Peyer's patch (tissue), 4 donors: ENCODE results near the gene SH3TC2.

Experiments
- POLR2A ChIP-seq, 2 donors: fragments of 450-650 bp; IDR thresholded peaks; one replicate each; pipeline ENCODE4 v1.5.1; 2017; ENCODE audit warnings: antibody characterized with exemption in 2 of 2, mild to moderate bottlenecking in 2 of 2, moderate library complexity in 2 of 2
- TF ChIP-seq, protein P1 (sequence below), 6 experiments: fragments of 450-650 bp in 4 of 6; fragments of 200-600 bp in 2 of 6; sonication (generic) in 1 of 6; IDR thresholded peaks; one replicate each; pipeline ENCODE4 v1.5.1; 2017 to 2019; ENCODE audit warnings: antibody characterized with exemption in 6 of 6, mild to moderate bottlenecking in 3 of 6, moderate library complexity in 1 of 6

DNA sequence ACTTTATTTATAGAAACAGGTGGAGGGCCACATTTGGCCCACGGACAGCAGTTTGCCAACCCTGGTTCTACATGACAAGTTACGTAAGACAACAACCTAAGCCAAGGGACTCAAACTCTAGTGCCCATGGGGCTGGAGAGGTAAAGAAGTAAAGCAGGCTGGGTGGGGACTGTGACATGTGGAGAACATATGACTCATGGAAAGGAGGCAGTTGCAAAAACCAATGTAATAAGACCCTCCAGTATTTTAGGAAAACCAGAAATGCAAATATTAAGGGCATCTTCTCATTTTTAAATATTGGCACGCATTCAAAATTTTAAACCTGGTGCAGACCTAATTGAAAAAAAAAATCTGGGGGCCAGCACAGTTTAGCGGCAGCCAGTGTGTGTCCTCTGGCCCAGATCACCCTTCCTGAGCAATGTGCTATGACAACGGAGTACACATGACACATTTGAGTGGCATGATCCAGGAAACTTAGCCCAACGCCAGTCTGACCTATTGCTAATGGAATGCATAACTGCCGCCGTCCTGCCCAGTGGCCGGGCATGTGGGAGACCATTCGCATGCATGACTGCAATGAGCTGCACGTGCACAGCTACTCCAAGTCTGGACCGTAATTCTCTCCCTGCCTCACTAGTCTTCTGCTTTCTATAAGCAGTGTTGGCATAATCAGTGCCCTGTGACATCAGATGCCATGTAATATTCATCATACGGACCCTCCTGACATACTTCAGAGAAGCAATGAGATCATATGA is 97.2 kb downstream of the SH3TC2 start:
- TF ChIP-seq POLR2A (IDR thresholded peaks at IDR 0.05), result no peak
- TF ChIP-seq, protein P1, sequence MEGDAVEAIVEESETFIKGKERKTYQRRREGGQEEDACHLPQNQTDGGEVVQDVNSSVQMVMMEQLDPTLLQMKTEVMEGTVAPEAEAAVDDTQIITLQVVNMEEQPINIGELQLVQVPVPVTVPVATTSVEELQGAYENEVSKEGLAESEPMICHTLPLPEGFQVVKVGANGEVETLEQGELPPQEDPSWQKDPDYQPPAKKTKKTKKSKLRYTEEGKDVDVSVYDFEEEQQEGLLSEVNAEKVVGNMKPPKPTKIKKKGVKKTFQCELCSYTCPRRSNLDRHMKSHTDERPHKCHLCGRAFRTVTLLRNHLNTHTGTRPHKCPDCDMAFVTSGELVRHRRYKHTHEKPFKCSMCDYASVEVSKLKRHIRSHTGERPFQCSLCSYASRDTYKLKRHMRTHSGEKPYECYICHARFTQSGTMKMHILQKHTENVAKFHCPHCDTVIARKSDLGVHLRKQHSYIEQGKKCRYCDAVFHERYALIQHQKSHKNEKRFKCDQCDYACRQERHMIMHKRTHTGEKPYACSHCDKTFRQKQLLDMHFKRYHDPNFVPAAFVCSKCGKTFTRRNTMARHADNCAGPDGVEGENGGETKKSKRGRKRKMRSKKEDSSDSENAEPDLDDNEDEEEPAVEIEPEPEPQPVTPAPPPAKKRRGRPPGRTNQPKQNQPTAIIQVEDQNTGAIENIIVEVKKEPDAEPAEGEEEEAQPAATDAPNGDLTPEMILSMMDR (IDR thresholded peaks at IDR 0.05), result no peak
